Dermis blood vessel endothelial cell (primary cell): Measurements from ENCODE around the gene RAD51B. TPM values are rescaled to one million over a fixed set of nuclear protein-coding genes. Genes with fewer than 3 reads are reported as not detected.
"Not testable (repeated sequence)": the region's sequence is repeated elsewhere in the genome, so short reads cannot be mapped to it uniquely, and the experiment has no call there.

ENCODE experiments used
- DNase-seq: peaks from one replicate; pipeline ENCODE4 v3.0.0; 2010
- total RNA-seq: library from RNA; depleted of rRNA; stranded (reverse); fragments of >200 nt; gene quantifications from 2 replicates; pipeline ENCODE4 v1.2.3, GENCODE V29; 2014

Gene RAD51B
- total RNA-seq, 1 donor from 2014 or later: 22.8 TPM

- DNase-seq: peak; percentile 51
These were observed 264.7 kb downstream of the RAD51B start for GRCh38 chr14:68084256-68084655.

- DNase-seq: no peak
These were observed 266.2 kb downstream of the RAD51B start for GRCh38 chr14:68085742-68086141.

- peak; percentile 30 for DNase-seq
These were observed 268.9 kb downstream of the RAD51B start for GRCh38 chr14:68088451-68088854.

- peak; percentile 77 for DNase-seq
These were observed 269.7 kb downstream of the RAD51B start for GRCh38 chr14:68089146-68089731.

DNA sequence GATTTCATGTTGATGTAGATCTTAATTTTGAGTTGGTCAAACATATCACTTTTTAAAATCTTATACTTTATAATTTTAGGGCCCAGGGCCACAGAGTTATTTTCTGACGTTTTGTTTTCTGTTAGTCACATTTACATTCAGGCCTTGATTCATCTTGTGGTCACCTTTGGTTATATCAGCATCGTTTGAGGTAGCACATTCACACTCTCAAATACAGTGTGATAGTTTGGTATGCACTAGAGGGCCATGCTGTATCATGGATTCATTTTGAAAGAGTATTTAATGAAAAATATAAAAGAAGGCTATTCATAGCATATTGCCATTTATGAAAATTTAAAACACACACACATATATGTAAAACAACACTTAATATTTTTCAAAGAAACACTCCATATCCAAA is 274.6 kb downstream of the RAD51B start:
- DNase-seq: no peak

GRCh38 chr14:68094752-68095151 is 275.2 kb downstream of the RAD51B start:
- no peak for DNase-seq

DNA sequence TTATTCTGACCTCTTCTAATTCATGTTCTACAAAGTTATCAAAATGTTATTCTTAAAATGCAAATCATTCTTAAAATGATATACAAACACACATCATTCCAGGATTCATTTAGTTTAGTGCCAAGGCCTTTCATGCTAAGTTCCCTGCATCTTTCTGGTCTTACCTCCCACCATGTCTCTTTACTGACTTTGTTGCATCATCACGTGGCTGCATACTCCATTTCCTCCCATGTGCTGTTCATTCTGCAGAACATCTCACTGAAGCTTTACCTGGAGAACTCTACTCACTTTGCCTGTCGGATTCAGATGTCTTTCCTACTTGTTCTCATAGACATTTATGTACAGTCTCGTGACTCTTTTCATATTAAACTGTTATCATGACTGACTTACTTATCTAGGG is 278.1 kb downstream of the RAD51B start:
- no peak for DNase-seq

- no peak for DNase-seq
These were observed 279.3 kb downstream of the RAD51B start for GRCh38 chr14:68098834-68099233.

- no peak for DNase-seq
These were observed 280.0 kb downstream of the RAD51B start for GRCh38 chr14:68099495-68100045.

DNA sequence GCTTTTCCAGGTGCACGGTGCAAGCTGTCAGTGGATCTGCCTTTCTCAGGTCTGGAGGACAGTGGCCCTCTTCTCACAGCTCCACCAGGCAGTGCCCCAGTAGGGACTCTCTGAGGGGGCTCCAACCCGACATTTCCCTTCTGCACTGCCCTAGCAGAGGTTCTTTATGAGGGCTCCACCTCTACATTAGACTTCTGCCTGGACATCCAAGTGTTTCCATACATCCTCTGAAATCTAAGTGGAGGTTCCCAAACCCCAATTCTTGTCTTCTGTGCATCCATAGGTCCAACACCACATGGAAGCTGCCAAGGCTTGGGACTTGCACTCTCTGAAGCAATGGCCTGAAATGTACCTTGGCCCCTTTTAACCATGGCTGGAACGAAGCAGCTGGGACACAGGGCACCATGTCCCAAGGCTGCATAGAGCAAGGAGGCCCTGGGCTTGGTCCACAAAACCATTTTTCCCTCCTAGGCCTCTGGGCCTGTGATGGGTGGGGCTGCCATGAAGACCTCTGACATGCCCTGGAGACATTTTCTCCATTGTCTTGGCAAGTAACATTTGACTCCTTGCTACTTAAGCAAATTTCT is 282.2 kb downstream of the RAD51B start:
- DNase-seq: not testable (repeated sequence)

DNA sequence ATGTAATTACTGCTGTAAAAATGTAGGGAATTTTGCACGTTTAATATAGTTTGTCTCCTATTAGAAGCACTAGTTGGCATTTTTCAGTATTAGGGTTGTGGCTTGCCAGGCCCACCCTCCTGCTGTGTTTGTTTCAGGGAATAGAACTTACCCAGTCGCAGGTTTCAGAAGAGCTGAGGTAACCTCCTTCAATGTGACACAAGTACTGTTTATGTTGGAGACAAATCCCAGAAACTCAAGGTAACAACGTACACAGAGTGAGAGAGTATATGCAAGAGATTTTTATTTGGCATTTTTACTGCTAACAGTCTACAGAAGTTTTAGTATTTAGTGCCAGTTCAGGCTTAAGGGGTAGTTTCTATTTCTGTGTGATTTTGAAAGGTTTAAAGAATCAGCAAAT is 284.3 kb downstream of the RAD51B start:
- no peak for DNase-seq

DNA sequence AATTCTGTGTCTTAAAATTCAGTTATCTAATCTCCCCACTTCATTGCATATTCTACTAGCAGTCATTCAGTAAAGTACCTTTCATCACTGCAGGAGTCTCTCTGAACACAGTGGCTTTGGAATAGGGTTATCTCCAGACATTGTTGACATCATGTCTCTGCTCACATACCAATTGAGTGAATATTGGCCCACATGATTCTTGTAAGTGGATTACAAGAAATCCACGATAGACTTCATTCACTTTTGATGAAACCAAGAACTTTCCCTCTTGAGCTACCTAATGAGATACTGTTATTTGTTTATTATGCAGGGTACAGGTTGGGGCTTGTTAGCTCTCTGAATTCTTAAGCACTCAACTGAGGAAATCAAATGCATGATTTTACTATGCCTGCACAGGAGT is 284.9 kb downstream of the RAD51B start:
- no peak for DNase-seq

DNA sequence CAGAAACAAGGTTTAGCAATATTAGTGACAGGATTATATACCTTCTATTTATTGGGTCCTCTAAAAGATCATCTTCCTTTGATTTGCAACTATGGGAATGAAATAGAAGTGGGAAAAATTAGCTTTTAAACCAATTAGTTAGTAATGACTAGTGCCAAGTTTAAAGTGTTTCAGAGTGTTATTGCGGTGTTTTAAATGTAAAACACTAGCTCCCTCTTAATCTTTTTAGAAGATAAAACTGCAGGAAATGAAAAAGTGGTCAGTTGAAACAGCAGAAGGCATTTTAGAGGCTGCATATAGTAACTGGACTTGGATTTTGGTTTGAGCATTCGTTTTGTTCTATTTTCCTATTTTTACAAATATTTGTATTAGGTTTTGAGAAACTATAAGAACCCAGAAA is 286.2 kb downstream of the RAD51B start:
- DNase-seq: no peak

DNA sequence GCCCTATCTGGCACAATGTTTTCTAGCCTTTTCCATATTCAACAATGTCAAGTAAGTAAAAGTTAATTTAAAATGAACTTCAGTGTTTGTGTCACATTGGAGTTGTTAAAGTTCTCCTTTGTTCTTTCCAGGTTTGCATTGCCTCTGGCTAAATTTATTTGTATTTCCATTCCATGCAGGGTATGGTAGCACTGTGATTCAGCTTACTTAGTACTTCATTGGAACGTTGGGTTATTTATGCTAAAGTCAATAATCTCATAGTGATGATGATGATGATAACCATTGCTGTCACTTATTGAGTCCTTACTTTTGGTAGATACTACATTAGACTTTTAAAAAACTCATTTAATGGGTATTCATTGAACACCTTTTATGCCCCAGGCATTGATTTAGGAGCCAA is 286.9 kb downstream of the RAD51B start:
- DNase-seq: no peak

- DNase-seq: no peak
These were observed 287.3 kb downstream of the RAD51B start for GRCh38 chr14:68106905-68107304.

DNA sequence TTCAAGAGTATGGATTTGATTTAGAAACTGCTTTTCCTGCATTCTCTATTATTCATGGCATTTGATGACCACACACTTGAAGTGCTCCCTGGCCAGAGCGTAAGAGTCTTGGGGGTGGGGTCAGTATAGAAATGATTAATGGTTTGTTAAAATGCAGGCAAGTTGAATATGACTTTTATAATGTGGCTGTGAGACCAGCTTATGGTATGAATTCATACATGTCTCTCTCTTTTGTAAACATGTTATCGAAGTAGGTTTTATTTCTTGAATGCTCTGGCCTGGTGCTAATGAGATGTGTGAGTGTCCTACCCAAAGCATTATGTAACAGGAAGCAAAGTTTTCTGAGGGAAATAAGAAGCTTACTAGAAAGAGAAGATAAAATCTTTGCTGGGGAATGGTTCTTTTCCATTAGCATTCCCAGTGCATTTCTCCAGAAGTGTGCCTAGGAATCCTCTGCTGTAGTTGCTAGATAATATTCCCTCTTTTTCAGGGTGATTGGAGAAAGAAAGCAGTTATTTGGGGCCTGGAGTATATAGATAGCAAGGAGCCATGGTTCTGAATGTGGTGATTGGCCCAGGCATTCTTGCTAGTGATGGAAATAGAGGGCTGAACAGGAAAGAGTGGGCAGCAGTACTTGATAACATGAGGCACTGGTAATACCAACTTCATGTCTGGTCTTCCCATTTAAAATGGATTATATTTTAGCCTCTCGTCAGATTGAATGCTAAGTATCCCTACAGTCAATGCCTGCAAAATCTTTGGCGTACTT is 289.7 kb downstream of the RAD51B start:
- peak; percentile 24 for DNase-seq

GRCh38 chr14:68111097-68111852 is 291.7 kb downstream of the RAD51B start:
- no peak for DNase-seq

GRCh38 chr14:68111853-68112270 is 292.3 kb downstream of the RAD51B start:
- no peak for DNase-seq

GRCh38 chr14:68112442-68112841 is 292.9 kb downstream of the RAD51B start:
- no peak for DNase-seq

GRCh38 chr14:68113343-68113930 is 293.9 kb downstream of the RAD51B start:
- DNase-seq: no peak

DNA sequence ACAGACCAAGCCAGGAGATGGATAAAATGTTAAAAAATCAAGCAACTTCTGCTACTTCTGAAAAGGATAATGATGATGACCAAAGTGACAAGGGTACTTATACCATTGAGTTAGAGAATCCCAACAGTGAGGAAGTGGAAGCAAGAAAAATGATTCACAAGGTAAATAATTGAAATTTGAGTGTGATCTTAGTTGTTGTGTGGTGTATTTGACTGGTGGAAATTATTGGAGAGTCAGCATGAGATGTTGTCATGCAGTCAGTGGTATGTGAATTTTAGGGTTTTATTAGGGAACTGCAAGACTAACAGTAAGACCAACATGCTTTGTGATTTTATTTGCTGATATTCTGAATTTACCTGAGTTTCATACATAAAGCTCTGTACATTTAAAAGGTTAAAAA is 296.4 kb downstream of the RAD51B start:
- not testable (repeated sequence) for DNase-seq

GRCh38 chr14:68122651-68123050 is 303.1 kb downstream of the RAD51B start:
- DNase-seq: no peak

- no peak for DNase-seq
These were observed 304.5 kb downstream of the RAD51B start for GRCh38 chr14:68124050-68124449.
